GM12874 (cell line): ENCODE measurements around the gene MARCHF6.

Experiments used
- CTCF ChIP-seq: IDR thresholded peaks from 2 replicates; pipeline ENCODE4 v1.5.1; 2011; ENCODE audit warnings: low read depth, mild to moderate bottlenecking, control low read depth, low read length, moderate library complexity; ENCODE audit not compliant: insufficient read depth

The MARCHF6 gene

GRCh38 chr5:10308844-10309243 is 44.7 kb upstream of the MARCHF6 start:
- TF ChIP-seq CTCF: no peak

- TF ChIP-seq CTCF: no peak
These were observed 43.3 kb upstream of the MARCHF6 start for GRCh38 chr5:10310066-10310779.

GRCh38 chr5:10311595-10312425 is 41.7 kb upstream of the MARCHF6 start:
- TF ChIP-seq CTCF: no peak

DNA sequence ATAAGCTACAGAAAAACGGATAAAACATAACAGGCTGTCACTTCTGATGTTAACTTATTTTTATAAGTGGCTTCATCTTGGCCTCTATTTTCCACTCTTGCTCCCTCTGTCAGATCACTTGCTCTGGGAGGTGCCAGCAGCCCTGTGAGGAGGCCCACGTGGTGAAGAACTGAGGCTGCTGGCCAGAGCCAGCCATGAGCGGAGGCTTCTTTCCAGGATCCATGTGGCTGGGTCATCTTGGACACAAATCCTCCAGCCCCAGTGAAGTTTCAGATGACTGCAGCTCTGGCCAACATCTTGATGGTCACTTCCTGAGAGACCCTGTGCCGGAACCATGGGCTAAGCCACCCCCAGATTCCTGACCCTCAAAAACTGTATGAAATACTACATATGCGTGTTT is 38.3 kb upstream of the MARCHF6 start:
- no peak for TF ChIP-seq CTCF

GRCh38 chr5:10315824-10316509 is 37.5 kb upstream of the MARCHF6 start:
- no peak for TF ChIP-seq CTCF

- TF ChIP-seq CTCF: no peak
These were observed 35.4 kb upstream of the MARCHF6 start for GRCh38 chr5:10317825-10318682.
